GM19025 (cell line): Measurements from ENCODE around the gene GFPT2.

Source experiments
- ATAC-seq: cut with Tn5 transposase; IDR thresholded peaks from one replicate; pipeline ENCODE4 v1.9.1; 2021; ENCODE audit warnings: mild to moderate bottlenecking, low read depth, moderate library complexity; ENCODE audit not compliant: unreplicated experiment

GFPT2 gene

GRCh38 chr5:180289966-180290365 lies 63.2 kb downstream of the GFPT2 start:
- ATAC-seq = no peak

DNA sequence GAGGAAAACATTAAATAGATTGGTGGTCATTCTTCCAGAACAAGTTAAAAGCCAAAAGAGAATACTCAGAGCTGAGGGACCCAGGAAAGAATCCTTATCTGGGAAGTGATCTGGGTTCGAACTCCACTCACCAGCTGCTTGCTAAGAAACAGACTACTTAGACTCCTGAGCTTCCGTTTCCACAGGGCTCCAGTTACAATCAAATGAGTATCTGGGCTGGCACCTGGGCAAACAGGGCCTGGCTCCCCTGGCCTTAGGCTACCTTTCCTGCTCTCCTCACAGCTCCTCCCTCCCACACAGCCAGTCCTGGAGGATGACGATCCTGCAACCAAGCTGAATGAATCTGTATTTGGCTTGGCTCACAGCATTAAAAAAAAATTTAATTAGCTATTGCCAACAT lies 63.7 kb downstream of the GFPT2 start:
- no peak for ATAC-seq

GRCh38 chr5:180287868-180288267 lies 65.3 kb downstream of the GFPT2 start:
- ATAC-seq = no peak

DNA sequence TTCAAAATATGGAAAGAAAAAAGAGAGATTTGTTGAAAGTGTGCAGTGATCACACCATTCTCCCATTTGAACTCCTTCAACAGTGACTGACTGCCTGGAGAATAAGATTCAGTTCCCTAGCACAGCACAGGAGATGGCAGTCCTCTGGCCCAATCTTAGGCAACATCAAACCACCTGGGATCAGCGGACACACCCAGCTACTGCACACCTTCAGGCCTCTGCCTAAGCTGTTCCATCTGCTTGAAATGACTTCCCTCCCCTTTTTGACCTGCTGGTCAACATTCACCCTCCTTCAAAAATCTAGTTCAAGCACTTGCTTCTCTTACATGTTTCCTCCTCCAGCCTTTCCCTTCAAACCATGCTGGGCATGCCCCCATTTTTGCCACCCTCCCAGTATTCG lies 65.7 kb downstream of the GFPT2 start:
- ATAC-seq = no peak

- no peak for ATAC-seq
These were observed 69.0 kb downstream of the GFPT2 start for GRCh38 chr5:180284149-180284548.

DNA sequence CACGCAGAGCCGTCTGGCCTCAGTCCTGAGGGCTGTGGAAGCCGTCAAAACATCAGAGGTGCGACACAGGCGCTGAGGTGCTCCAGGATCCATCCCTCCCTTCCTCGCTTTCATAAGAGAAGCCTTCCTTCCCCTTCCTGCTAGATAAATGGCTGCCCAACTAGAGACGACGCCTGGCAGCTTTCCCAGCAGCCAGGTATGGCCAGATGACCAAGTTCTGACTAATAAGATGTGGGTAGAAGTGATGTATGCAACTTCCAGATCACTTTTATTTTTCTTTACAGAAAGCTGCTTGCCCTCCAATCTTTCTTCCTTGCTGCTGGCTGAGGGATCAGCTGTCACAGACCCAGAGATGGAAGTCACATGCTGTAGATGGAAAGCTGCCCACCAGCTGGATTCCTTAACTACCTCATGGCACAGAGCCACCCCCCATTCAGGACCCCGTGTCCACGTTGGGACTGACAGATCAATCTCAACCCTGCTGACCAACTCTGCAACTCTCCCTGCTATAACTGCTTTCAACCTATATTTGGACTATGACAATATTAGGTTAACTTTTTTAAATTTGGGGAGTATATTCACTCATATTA lies 70.0 kb downstream of the GFPT2 start:
- ATAC-seq = no peak

DNA sequence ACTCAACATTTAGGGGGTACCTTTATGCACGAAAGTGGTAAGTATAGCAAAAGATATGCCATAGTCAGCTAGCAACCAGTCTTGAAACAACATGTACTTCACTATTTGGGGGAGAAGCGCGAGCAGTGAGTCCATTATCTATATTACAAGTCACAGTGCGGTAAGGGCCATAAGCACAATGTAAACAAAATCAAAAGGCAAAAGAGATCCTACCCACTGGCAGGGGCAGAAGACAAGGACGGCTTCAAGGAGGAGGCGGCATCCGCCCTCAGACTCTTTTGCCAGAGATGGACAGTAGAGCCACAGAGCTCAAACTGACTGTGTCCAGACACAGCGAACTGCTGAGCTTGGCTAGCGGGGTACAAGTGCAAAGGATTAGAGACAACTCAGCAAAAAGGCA lies 70.9 kb downstream of the GFPT2 start:
- ATAC-seq = no peak

- ATAC-seq = no peak
These were observed 71.4 kb downstream of the GFPT2 start for GRCh38 chr5:180281706-180282105.

DNA sequence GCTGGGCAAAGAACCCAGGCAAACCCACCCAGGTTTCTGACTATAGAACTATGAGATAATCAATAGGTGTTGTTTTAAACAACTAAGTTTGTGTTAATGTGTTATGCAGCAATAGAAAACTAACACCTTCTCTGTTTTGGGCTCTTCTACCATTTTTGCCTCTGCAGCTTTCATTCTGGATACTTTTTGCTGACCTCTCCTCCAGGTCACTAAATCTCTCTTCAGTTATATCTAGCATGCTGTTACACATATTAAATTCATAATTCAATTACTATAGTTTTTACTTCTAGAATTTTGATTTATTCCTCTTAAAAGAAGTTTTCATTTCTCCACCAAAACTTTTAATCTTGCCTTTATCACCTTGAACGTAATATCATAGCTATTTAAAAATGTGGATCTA lies 78.4 kb downstream of the GFPT2 start:
- no peak for ATAC-seq

DNA sequence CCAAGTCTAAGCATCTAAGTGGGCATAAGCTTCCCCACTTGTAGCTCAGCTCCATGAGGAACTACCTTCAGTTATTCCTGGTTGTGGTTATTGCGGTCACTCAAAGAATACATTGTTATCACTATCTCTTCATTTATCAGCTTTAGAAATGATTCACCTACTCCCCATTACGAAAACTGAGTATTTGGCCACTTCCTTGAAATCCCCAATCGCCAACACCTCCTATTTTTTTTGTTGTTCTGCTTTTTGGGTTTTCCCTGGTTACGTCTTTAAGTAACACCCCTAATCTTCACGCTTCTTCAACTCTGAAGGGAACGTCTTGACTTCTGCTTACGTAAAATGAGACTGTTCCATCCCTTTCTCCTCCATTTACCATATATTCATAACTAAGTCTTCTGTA lies 81.9 kb downstream of the GFPT2 start:
- no peak for ATAC-seq

- ATAC-seq = no peak
These were observed 93.9 kb downstream of the GFPT2 start for GRCh38 chr5:180259260-180259611.

DNA sequence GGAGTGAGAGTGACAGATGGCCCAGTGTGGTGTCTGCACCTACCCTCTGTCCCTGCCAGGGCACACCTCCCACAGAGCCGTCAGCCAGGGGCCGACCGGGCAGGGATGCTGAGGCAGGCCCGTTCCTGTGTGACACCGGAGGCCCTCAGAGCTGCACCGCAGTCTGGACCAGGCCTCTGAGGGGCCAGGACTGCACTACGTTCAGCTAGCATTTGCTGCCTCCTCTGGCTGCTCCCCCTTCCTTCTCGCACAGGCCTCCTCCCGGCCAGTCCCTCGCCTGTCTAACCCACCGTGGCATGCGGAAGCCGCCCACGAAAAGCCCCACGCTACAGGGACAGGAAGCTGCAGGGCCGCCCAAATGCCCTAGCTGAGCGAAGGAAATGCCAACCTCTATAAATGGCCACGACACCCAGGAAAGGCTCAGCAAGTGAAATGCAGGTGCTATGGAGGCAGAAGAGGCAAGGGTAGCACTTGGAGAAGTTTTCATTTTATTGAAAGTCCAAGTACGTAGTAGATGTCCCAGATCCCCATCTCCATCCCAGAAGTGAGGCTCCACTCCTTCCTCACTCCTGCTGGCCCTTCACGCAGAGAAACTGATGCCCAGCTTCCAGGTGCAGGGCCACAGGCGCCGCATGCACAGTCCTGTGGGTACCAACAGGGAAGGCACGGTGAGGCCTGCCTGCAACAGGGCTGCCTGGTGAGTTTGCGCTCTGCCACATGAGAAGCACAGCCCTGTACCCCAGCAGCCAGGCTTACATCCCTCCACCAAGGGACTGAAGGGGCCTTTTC lies 99.9 kb downstream of the GFPT2 start:
- ATAC-seq = no peak

DNA sequence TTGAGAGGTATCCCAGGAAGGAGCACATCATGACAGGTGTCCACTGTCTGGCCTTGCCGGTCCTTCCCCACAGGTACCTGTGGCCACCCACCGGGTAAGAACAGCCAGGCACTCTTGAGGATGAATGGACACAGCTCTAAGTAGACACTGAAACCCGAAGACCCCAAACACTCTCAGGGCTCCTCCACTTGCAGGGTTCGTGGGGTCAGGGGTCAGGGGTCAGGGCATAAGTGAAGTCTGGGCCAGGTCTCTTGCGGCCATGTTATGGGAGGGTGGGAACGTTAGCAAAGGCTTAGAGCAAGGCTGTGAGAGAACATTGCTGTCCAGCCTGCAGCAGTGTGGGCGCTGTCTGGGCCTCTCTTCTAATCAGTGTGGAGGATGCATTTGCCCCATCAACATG lies 101.2 kb downstream of the GFPT2 start:
- no peak for ATAC-seq

GRCh38 chr5:180251141-180251540 lies 102.0 kb downstream of the GFPT2 start:
- ATAC-seq = no peak
